ENCODE results near the gene ACCS. TPM values are rescaled to one million over a fixed set of nuclear protein-coding genes. Genes with fewer than 3 reads are reported as not detected.

ACCS gene, protein sequence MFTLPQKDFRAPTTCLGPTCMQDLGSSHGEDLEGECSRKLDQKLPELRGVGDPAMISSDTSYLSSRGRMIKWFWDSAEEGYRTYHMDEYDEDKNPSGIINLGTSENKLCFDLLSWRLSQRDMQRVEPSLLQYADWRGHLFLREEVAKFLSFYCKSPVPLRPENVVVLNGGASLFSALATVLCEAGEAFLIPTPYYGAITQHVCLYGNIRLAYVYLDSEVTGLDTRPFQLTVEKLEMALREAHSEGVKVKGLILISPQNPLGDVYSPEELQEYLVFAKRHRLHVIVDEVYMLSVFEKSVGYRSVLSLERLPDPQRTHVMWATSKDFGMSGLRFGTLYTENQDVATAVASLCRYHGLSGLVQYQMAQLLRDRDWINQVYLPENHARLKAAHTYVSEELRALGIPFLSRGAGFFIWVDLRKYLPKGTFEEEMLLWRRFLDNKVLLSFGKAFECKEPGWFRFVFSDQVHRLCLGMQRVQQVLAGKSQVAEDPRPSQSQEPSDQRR
- 16.6 TPM for total RNA-seq

DNA sequence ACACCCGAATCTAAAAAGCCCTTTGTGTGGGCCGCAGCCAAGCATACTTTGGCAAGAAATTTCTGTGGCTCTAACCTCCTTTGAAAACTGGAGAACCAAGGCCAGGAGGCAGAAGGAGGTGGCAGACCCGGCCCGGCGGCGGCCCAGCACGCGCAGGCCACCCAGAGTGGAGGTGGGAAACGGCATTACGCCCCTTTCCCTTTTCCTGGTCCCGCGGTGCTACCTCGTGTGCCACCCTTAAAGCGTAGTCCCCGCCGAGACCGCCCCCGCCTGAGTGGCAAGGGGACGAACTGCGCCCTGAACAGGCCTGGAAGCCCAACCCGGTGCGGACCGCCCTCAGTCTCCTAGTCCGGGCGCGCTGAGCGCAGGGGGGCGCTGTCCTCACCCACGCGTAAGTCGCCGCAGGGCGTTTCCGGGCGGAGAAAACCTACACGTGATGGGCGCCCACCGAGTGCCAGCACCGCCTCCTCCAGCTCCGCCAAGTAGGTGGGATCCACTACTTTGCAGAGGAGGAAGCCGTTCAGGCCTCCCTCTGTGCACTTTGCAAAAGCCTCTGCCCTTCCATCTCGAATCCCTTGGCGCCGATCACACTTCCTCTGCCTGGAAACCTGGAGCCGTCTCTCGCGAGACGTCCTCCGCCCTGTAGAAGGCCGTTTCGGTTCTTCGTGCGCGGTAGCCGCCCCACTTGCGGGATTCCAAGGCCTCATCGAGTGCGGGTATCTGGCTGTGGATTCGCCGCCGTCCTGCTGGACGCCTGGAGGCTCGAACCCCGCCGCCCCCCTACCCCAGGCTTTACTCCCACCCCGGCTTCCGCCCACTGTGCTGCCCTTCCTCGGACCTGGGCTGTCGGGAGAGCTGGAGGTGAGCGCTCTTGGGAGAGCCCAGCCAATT, at the start of gene ACCS:
Gene ACCS (plus strand): TSS at position 430 of the 891 bp plus-strand sequence. CDS start 1,358 bp downstream, outside the sequence.

DNA sequence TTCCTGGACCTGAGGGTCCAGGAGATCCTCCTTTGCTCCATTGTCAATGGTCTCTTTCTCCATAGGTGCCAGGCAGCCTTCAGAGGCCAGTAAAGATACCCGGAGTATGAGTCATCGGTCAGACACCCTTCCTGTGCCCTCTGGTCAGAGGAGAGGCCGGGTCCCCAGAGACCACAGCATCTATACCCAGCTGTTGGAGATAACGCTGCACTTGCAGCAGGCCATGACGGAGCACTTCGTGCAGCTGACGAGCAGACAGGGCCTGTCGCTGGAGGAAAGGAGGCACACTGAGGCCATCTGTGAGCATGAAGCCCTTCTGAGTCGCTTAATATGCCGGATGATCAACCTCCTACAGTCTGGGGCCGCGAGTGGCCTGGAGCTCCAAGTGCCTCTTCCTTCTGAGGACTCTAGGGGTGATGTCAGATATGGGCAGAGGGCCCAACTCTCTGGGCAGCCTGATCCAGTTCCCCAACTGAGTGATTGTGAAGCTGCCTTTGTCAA, 18.1 kb upstream of the ACCS start, which contains the start of gene ACCSL:
Gene ACCSL (plus strand): TSS at position 51 of the 501 bp plus-strand sequence. CDS start 56 bp downstream, at position 107.

DNA sequence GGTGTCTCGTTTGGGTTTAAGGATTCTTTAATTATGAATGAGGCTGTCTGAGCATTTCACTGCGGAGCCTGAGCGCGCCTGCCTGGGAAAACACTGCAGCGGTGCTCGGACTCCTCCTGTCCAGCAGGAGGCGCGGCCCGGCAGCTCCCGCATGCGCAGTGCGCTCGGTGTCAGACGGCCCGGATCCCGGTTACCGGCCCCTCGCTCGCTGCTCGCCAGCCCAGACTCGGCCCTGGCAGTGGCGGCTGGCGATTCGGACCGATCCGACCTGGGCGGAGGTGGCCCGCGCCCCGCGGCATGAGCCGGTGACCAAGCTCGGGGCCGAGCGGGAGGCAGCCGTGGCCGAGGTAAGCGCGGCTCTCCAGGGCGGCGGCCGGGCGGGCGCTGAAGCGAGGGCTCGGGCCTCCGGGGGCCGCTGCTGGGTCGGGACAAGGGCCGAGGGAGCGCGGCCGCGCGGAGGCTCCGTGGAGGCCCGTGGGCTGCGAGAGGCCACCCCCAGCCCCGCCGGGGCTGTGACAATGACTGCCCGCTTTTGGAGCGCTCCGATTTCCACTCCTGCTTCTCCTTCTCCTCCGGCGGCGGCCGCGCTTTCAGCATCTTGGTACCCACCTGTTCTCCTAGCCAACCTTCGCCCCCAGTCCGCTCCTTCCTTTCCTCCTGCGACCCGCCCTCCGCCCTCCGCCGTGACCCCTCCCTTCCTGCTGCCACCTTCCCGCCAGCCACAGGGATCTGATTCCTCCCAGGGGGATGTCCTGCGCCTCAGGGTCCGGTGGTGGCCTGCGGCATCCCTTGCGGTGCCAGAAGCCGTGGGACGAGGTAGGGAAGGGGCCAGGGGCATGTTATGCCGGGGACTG, 29.7 kb downstream of the ACCS start, which contains the start of gene EXT2:
Gene EXT2 (plus strand): TSS at position 173 of the 854 bp plus-strand sequence. CDS start 12,035 bp downstream, outside the sequence.

Other genes with a start within 250 kb of the ACCS start
- 21.2 TPM for gene ALKBH3, start 185.4 kb upstream of the ACCS start, total RNA-seq
- gene C11orf96, start 123.6 kb upstream of the ACCS start, total RNA-seq: 16.8 TPM
- gene ACCSL, start 18.3 kb upstream of the ACCS start, total RNA-seq: not detected
- 100 TPM for gene EXT2, start 29.4 kb downstream of the ACCS start, total RNA-seq
- 0.92 TPM for gene ALX4, start 243.9 kb downstream of the ACCS start, total RNA-seq